Measurements from ENCODE around the gene C10orf95.

C10orf95 gene

DNA sequence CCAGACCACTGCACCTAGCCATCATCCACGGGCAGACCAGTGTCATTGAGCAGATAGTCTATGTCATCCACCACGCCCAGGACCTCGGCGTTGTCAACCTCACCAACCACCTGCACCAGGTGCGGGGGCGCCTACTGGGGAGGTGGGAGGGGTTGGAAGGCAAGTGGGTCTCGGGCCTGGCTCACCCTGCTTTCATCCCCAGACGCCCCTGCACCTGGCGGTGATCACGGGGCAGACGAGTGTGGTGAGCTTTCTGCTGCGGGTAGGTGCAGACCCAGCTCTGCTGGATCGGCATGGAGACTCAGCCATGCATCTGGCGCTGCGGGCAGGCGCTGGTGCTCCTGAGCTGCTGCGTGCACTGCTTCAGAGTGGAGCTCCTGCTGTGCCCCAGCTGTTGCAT, 51.3 kb downstream of the C10orf95 start:
- DNase-seq, result no peak

Measured in bone marrow (tissue), 2 donors.